ENCODE results near the gene COL6A5. TPM values are rescaled to one million over a fixed set of nuclear protein-coding genes. Genes with fewer than 3 reads are reported as not detected.

The COL6A5 gene
- total RNA-seq, 1 experiment from 2014 or later = not detected

DNA sequence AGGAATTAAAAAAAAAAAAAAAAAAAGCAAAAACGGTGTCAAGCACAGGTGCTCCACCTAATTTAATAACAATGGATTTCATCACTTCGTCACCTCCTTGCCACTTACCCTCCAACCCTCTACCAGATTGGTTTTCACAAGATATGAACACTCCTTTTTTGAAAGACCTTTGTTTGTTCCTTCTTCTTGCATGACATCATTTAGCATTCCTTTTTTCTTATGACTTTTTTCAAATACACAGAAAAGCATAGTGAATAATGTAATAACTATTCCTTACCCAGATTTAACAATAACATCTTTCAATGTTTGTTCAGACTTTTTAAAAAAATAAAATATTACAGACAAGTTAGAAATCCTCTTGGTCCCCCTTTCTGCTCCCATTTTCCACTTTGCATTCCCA, 187.8 kb downstream of the COL6A5 start:
- Histone ChIP-seq H4K20me1 (ENCODE audit: low read length) (no peaks in the 10 kb centered on the region), H3K4me2 (ENCODE audit: low read length) (no peak overlapping the region), H3K4me3 (ENCODE audit: low read length) (no peak overlapping the region), H3K9me3 (ENCODE audit: low read length) (no peaks in the 10 kb centered on the region), H3K4me1 (ENCODE audit: insufficient read depth, low read length) (no peaks in the 10 kb centered on the region), H3K27ac (ENCODE audit: low read length) (no peak overlapping the region), H3K36me3 (ENCODE audit: low read depth, low read length) (no peaks in the 10 kb centered on the region), H3K9me2 (replicated peaks; ENCODE audit: low read length) (no peaks in the 10 kb centered on the region), H3K27me3 (ENCODE audit: low read length) (peaks cover 25% of the 10 kb centered on the region), H3K9ac (ENCODE audit: low read length) (no peak overlapping the region), H3F3A (ENCODE audit: low read length, unreplicated experiment) (no peaks in the 10 kb centered on the region), H2AFZ (ENCODE audit: low read length) (no peak overlapping the region), H3K79me2 (ENCODE audit: low read length) (no peaks in the 10 kb centered on the region)
- POLR2A ChIA-PET (ENCODE audit: unreplicated experiment) = no interaction called here
- DNase-seq (no peak), ATAC-seq (no peak)
- CTCF ChIA-PET = no interaction called here
- intact Hi-C loops (cut with micrococcal nuclease) = no loop called here
- no TSS peak for BruUV-seq (replicated peaks)
- TF ChIP-seq, protein P1, sequence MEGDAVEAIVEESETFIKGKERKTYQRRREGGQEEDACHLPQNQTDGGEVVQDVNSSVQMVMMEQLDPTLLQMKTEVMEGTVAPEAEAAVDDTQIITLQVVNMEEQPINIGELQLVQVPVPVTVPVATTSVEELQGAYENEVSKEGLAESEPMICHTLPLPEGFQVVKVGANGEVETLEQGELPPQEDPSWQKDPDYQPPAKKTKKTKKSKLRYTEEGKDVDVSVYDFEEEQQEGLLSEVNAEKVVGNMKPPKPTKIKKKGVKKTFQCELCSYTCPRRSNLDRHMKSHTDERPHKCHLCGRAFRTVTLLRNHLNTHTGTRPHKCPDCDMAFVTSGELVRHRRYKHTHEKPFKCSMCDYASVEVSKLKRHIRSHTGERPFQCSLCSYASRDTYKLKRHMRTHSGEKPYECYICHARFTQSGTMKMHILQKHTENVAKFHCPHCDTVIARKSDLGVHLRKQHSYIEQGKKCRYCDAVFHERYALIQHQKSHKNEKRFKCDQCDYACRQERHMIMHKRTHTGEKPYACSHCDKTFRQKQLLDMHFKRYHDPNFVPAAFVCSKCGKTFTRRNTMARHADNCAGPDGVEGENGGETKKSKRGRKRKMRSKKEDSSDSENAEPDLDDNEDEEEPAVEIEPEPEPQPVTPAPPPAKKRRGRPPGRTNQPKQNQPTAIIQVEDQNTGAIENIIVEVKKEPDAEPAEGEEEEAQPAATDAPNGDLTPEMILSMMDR (conservative IDR thresholded peaks at IDR 0.05; ENCODE audit: low read depth, low read length) = no peak
- TF ChIP-seq EZH2 (IDR thresholded peaks at IDR 0.05; ENCODE audit: low read length, unreplicated experiment) = no peak
- TF ChIP-seq EZH2phosphoT487 (IDR thresholded peaks at IDR 0.05; ENCODE audit: borderline replicate concordance, low read length) = no peak

Other genes with a start within 250 kb of the COL6A5 start
- not detected in 2 replicates for gene COL6A6, start 171.5 kb downstream of the COL6A5 start, total RNA-seq (2014; rRNA removed)

All from PC-3 (cell line).